22Rv1 (cell line): ENCODE measurements around the gene ZFHX3.

Source experiments
- ZFX ChIP-seq: fragments of 450-650 bp; IDR thresholded peaks from 2 replicates; pipeline ENCODE4 v1.6.1; 2017; ENCODE audit warnings: antibody characterized with exemption, borderline replicate concordance
- TF ChIP-seq, protein P1 (sequence below): fragments of 450-650 bp; IDR thresholded peaks from 2 replicates; pipeline ENCODE4 v1.5.1; 2017; ENCODE audit warnings: mild to moderate bottlenecking

DNA sequence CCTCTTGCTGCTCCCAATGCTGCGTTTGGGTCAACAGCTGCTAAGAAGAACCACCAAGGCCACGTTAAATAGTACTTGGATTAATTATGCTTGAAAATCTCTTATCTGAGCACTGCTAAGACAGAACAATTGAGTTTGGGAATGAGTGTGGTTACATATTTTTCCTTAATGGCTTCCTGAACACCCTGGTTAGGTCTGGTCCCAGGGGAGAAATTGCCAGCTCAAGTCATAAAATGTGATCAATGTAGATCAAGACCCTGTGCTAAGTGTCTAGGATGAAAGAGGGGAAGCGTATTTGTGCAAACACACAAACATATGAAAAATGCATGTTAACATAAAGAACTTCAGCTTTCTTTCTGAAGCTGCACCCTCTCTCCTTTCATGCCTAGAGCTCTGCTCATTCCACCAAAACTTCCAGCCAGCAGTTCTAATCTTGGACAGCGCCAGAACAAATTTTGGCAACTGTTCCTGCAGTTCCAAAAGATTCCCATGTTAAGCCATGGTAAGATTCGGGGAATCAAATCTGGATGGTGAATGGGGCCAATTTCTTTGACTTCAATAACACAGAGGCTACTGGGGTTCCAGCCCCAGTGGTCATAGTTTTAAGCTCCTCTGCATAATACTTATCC, 72.0 kb downstream of the ZFHX3 start:
- TF ChIP-seq, protein P1, sequence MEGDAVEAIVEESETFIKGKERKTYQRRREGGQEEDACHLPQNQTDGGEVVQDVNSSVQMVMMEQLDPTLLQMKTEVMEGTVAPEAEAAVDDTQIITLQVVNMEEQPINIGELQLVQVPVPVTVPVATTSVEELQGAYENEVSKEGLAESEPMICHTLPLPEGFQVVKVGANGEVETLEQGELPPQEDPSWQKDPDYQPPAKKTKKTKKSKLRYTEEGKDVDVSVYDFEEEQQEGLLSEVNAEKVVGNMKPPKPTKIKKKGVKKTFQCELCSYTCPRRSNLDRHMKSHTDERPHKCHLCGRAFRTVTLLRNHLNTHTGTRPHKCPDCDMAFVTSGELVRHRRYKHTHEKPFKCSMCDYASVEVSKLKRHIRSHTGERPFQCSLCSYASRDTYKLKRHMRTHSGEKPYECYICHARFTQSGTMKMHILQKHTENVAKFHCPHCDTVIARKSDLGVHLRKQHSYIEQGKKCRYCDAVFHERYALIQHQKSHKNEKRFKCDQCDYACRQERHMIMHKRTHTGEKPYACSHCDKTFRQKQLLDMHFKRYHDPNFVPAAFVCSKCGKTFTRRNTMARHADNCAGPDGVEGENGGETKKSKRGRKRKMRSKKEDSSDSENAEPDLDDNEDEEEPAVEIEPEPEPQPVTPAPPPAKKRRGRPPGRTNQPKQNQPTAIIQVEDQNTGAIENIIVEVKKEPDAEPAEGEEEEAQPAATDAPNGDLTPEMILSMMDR, result no peak
- TF ChIP-seq ZFX, result no peak
